Activated naive CD8-positive, alpha-beta T cell treated with anti-CD3 and anti-CD28 coated beads, Interleukin-2, amount 50 U/mL, for 16 hours (primary cell): ENCODE data around the gene UVRAG.
"Not testable (repeated sequence)": the region's sequence is repeated elsewhere in the genome, so short reads cannot be mapped to it uniquely, and the experiment has no call there.

Source experiments
- DNase-seq: peaks from one replicate; pipeline ENCODE4 v3.0.0-alpha.2; 2020; ENCODE audit warnings: low read depth, low spot score

The UVRAG gene

DNA sequence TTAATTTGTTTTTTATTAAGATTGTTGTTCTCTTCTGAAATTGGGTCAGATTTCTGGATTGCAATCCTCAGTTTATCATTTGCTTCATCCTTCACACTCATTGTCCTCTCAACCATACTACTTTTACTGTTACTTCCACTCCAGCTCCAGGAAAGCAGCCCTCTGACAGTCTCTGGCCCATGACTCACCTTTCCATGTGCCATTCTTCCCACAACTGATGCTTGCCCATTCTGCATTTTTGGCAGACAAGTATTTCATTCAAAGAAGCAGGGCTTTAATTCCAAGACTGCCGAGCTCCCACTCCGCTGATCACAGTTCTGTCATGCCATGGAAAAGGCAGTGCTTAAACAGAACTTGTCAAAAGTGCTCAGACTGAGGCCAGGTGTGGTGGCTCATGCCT lies 252.1 kb downstream of the UVRAG start:
- DNase-seq, result no peak

DNA sequence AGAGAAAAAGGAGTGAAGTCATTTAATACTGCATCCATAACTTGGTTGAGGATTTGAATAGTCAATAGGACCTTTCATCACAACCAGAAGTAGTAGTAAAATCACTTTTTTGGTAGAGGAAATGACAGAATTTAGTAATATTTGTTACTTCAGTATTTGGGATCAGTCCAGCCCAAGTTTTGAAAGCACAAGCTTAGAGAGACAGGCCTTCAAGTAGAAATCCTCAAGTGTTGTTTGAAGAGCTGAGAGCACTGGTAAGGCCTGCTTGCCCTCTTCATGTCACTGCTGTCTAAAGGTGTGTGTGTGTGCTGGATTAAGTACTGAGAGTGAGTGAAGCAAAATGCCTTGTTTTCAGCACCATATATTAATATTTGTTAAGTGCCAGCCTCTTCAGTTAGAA lies 254.0 kb downstream of the UVRAG start:
- no peak for DNase-seq

DNA sequence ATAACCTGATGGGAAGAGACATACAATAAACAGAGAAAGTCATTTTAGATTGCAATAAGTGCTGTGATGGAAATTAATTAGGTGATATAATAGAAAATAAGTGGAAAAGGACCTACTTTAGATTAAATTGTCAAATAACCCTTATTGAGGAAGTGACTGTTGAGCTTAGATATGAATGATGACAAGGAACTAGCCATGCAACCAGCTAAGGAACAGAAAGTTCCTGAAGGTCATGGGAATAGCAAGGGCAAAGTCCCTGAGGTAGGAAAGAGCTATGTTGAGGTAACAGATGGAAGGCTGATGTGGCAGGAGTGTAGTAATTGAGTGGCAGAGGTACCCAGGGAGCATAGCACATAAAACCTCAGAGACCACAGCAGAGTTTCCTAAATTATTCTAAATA lies 256.1 kb downstream of the UVRAG start:
- DNase-seq, result no peak

DNA sequence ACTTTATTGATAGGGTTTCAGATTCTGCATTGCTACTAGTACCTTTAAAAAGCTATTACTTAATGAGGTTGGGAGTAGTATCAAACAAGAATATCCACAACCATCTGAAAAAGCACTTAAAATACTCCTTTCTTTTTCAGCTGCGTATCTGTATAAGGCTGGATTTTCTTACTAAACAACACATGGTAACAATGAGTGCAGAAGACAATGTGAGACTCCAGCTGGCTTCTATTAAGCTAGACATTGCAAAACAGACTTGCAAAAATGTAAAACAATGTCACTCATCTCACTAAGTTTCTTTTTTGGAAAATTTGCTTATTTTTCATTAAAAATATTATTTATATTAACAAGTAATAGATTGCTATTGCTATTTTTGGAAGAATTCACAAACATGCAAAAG lies 258.7 kb downstream of the UVRAG start:
- no peak for DNase-seq

DNA sequence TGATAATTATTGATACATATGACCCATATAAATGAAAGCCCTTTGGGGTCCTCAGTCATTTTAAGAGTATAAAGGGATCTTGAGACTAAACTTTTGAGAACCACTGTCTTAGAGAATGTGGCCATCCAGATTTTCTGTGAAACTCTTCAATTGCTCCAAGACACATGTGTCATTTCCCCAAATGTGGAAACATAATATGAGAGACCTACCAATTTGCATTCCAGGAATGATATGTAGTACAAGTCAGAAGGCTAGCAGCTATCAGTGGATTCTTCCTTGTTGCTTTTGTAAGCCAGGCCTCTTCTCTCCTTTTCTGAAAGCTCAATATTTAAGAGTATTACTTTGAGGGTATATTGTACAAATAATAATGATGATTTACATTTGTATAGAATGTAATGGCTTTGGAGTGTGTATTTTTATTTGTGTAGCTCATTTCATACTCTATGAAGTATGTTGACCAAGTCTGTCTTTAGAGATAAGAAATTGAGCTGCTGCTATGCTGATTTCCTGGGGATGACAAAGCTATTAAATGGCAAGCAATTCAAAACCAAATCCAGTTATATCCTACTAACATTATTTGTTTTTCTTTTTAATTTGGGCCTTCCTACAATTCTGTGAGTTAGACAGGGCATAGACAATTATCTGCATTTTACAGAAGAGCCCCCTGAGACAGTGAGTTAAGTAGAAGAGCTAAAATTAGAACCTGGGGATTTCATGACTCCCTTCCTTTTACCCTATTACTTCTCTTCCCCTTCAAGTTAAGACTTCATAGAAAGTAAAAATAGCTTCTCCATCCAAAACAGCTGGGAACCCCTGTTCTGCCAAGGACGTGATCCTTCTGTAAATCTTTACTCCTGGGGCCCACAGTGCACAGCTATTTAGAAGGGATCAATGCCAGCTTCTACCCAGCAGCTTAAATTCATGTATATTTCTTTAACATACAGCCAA lies 259.4 kb downstream of the UVRAG start:
- no peak for DNase-seq

DNA sequence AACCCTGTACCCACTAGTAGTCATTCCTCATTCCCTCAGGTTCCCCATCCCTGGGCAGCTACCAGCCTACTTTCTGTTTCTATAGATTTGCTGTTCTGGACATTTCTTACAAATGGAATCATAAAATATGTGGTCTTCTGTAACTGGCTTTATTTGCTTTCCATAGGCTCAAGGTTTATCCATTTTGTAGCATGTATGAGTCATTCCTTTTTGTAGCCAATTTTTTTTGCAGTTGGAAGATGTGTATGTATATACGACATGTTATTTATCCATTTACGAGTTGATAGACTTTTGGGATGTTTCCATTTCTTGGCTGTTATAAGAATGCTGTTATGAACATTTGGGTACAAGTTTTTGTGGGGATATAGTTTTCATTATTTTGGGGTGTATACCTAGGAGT lies 260.7 kb downstream of the UVRAG start:
- DNase-seq, result no peak

DNA sequence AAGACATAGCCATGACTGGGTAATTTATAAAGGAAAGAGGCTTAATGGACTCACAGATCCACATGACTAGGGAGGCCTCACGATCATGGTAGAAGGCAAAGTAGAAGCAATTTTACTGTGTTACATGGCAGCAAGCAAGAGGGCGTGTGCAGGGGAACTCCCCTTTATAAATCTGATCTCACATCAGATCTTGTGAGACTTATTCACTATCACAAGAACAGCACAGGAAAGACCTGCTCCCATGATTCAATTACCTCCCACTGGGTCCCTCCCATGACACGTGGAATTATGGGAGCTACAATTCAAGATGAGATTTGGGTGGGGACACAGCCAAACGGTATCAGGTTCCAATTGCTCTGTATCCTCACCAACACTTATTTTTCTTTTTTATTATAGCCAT lies 261.2 kb downstream of the UVRAG start:
- DNase-seq, result not testable (repeated sequence)

GRCh38 chr11:76076749-76077148 lies 261.7 kb downstream of the UVRAG start:
- no peak for DNase-seq

GRCh38 chr11:76077575-76078150 lies 262.7 kb downstream of the UVRAG start:
- no peak for DNase-seq

GRCh38 chr11:76081084-76081483 lies 266.1 kb downstream of the UVRAG start:
- DNase-seq, result not testable (repeated sequence)

GRCh38 chr11:76083563-76084451 lies 268.8 kb downstream of the UVRAG start:
- no peak for DNase-seq

GRCh38 chr11:76085270-76085669 lies 270.3 kb downstream of the UVRAG start:
- DNase-seq, result no peak

DNA sequence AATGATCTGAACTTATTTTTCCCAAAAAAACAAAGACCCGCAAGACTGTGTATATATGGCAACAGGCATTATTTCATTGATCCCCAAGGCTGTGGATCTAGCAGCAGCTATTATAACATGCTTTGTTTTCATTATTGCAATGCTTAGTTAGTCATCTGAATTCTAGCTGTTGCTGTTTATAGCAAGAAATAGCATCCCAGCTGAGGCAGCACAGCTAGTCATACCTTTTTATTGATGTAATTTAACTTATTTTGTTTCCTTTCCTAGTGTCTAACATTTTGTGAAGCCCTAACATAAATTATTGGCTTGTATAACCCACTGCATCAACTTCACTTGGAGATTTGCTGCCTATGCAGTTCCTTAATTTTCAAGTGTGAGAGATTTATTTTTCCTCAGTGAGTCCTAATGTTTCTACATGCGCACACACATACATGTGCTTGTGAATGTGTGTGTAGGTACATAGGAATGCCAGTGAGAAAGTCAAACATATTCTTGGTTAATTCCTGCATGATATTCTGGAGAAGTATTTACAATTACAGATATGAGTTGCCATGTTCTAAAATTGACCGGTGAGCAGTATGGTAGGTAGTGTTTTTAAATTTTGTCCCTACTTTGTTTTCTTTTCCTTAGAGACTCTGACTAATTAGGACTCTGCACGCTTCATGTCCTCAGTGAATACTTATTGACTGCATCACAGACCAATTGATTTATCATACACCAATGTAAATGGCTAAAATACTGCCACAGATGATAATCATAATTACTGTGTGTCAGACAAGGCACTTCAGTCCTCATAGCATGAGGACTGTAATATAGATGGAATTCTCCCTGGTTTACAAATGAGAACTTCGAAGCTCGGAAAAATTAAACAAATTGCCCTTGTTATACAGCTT lies 272.0 kb downstream of the UVRAG start:
- no peak for DNase-seq

GRCh38 chr11:76087749-76088148 lies 272.7 kb downstream of the UVRAG start:
- no peak for DNase-seq

GRCh38 chr11:76088511-76088910 lies 273.5 kb downstream of the UVRAG start:
- no peak for DNase-seq

- DNase-seq, result no peak
Observed at GRCh38 chr11:76090174-76090573, 275.2 kb downstream of the UVRAG start.

GRCh38 chr11:76090821-76091220 lies 275.8 kb downstream of the UVRAG start:
- no peak for DNase-seq

DNA sequence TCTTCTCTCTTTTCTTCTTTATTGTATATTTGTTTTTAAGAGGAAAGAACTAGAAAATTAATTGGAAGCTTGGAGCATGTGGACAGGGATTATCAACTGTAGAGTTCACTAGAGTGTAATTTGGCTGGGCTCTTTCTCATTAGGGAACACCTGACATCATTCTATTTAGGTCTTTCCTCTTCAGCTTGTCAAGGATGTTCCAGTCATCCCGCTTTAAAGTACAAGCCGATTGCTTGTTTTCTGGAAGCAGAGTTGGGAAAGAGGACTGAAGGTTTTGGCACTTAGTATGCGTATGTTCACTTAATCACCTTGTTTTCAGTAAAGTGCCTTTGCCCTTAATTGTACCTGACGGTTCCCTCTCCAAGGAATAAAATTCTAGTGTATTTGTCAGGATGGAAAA lies 279.7 kb downstream of the UVRAG start:
- DNase-seq, result no peak

GRCh38 chr11:76095891-76096290 lies 280.9 kb downstream of the UVRAG start:
- no peak for DNase-seq

DNA sequence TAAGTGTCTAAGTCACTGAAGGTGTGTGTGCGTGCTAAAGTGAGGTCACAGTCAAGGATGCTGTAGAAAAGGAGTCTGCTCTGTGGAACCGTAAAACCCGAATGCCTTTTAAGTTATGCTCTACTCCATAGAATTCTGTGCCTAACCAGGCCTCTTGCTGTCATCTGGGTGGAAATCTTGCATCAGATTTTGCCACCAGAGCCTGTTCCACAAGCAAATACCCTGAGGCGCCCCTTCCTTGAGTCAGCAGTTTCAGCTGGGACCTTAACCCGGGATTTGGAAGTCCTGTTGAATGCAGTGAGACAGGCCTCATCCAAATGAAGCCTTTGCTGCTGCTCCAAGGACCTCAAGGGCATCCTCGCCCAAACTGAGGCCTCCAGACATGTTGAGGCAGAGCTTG lies 281.5 kb downstream of the UVRAG start:
- no peak for DNase-seq

GRCh38 chr11:76102802-76103201 lies 287.8 kb downstream of the UVRAG start:
- DNase-seq, result no peak
